C4-2B (cell line): Measurements from ENCODE around the gene SLC52A1.

ENCODE experiments used
- ZFX ChIP-seq: fragments of 450-650 bp; IDR thresholded peaks from 2 replicates; pipeline ENCODE4 v1.6.1; 2017
- TF ChIP-seq, protein P1 (sequence below): fragments of 450-650 bp; conservative IDR thresholded peaks from 2 replicates; pipeline ENCODE4 v1.5.1; 2017; ENCODE audit warnings: mild to moderate bottlenecking

DNA sequence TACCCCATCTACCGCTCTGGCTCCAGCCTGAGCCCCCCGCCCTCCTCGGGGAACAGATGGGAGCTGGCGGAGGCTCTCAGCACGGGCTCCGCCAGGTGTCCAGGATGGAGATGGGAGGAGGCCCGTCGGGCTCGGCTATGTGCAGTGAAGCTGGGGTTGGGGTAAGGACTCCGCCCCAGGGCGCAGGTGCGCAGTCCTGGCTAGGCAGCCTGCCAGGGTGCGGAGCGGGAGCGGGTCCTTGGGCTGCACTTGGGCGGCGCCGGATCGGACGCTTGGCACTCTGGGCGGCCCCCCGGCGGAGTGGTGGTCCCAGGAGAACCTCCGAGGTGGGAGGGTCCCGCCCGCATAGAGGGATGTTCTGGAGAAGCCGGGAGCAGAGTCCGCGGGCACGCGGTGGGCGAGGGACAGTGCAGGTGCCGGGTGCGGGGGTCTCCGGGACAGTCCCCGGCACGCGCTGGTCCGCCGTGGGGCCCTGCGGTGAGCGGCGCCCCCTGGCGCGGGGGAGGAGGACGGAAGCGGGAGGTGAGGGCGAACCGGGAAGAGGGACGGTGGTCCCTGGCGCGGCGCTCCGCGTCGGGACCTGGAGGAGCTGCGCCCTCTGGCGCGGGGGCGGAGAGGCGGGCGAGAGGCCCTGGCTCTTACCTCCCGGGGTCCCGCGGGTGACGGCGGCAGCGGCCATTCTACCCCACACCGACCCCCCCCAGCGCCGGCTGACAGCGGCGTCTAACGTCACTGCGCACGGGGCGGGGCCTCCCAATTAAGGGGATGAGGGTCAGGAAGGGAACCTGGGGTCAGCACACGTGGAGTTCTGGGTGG lies 48.1 kb downstream of the SLC52A1 start, which contains the start of gene CAMTA2:
- TF ChIP-seq, protein P1, sequence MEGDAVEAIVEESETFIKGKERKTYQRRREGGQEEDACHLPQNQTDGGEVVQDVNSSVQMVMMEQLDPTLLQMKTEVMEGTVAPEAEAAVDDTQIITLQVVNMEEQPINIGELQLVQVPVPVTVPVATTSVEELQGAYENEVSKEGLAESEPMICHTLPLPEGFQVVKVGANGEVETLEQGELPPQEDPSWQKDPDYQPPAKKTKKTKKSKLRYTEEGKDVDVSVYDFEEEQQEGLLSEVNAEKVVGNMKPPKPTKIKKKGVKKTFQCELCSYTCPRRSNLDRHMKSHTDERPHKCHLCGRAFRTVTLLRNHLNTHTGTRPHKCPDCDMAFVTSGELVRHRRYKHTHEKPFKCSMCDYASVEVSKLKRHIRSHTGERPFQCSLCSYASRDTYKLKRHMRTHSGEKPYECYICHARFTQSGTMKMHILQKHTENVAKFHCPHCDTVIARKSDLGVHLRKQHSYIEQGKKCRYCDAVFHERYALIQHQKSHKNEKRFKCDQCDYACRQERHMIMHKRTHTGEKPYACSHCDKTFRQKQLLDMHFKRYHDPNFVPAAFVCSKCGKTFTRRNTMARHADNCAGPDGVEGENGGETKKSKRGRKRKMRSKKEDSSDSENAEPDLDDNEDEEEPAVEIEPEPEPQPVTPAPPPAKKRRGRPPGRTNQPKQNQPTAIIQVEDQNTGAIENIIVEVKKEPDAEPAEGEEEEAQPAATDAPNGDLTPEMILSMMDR, result peak; percentile 90
- peak; percentile 54; the same call in 1 of the 2 replicates for TF ChIP-seq ZFX
